ENCODE results near the gene CLEC19A.

CLEC19A gene

DNA sequence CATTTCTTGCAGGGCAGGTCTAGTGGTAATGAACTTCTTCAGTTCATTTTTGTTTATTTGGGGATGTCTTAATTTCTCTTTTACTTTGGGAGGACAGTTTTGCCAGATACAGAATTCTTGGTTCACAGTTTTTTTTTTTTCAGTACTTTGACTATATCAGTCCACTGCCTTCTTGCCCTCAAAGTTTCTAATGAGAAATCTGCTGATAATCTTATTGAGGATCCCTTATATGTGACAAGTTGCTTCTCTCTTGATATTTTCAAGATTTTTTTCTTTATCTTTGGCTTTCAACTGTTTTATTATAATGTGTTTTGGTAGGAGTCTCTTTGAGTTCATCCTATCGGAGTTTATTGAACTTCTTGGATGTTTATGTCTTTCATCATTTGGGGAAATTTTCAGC, 42.8 kb downstream of the CLEC19A start:
- no peak for DNase-seq (ENCODE audit: low read depth)

DNA sequence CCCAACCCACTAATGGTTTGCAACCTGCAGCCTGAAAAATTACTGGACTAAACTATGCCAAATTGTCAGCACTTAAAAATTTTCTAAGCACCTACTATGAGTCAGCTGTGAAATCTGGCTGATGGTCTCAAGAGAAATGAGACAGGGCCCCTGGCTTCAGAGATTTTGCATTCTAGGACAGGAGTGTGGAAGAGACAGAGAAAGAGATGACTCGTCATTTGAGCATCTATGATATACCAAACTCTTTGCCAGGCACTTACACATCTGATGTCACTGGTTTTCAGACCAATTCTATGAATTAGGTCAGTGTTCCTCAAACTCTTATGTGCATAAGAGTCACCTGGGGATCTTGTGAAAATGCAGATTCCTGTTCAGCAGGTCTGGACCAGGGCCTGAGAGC, 44.4 kb downstream of the CLEC19A start:
- DNase-seq (ENCODE audit: low read depth): no peak

DNA sequence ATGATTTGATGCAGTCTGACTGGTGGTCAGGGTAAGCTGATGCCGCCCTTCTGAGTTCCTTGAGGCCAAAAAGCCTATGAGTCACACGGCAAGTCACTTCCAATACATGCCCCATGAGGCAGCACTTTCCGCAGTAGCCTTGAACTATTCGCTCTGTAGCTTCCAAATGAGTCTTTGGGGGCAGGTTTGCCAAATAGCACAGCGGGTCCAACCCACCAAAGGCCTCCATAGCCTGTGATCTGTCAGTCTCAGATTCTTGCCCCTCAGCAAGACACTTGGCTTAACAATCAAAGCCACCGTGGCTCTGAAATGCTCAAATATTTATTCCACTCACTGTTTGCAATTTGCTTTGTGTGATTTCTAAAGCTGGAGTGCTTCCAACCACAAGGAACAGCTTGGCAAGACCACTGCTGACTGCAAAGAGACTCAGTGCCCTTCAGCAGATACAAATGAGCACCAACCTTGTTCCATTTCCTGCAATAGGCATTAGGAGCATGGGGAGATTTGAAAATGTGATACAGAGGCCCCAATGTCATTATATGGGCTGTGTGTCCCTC, 45.4 kb downstream of the CLEC19A start:
- peak; percentile 10 for DNase-seq (ENCODE audit: low read depth)

DNA sequence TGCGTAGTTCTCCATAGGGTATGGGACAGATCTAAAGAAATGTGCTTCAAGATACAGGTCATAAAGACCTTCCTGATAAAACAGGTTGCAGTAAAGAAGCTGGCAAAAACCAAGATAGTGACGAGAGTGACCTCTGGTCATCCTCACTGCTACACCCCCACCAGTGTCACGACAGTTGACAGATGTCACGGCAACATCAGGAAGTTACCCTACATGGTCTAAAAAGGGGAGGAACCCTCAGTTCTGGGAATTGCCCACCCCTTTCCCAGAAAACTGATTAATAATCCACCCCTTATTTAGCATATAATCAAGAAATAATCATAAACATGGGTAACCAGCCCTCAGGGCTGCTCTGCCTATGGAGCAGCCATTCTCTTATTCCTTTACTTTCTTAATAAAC, 46.3 kb downstream of the CLEC19A start:
- no peak for DNase-seq (ENCODE audit: low read depth)

DNA sequence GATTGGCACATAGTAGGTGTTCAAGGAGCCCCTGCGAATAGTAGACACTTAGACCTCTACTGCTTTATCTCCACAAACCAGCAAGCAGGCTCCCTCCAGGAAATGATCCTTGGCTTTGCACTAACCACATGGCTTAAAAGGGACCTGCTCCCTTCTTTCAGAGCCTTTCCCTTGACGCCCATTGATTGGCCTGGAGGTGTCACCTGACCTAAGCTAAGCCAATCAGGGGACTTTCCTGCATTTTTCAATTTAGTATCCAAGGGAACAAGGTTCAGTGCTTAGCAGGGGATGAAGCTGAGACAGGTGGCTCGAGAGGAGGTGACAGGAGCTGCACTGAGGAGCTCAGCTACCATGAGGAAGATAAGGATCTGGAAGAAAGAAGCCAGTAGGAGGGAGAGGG, 52.8 kb downstream of the CLEC19A start:
- DNase-seq (ENCODE audit: low read depth): no peak

DNA sequence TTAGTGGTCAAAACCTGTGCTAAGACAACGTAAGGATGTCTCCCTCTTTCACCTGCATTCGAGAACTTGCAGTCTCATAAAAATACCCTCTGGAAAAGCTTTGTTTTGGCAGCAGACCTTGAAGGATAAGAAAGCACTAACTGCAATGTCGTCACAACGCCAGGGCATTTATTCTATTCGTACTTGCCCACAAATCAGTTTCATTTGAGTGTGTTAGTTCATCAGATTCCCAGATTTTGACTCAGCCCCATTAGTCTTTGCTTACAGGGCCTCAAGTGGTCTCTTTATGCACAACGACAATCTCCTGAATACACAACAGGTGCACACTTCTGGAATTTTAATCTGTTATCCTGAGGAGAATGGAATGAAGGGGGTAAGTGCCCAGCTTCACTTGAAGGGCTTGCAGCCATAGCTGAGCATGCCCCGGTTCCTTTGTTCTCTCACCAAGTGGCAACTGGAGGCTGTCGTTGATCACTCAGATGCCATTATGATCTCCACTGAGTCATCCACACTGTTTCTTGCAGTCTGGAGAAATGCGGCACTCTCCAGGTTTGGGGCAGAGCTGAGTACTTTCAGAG, 58.8 kb downstream of the CLEC19A start:
- no peak for DNase-seq (ENCODE audit: low read depth)

DNA sequence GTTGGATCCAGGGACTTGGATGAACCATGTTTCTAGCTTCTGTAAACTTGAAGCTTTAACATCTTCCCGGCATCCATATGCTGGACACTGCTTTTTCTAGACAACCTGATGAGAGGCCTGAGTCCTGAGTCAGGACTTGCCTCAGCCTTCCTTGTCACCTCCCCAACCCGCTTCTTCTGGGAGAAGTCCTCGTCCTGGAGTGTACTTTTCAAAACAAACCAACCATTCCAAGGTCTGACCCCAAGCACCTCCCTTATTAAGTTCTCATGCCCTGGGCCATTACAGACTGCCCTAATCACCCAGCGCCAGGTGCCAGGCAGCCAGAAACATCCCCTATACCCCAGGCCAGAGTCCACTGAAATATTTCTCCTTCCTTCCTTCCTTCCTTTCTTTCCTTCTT, 59.4 kb downstream of the CLEC19A start:
- no peak for DNase-seq (ENCODE audit: low read depth)

DNA sequence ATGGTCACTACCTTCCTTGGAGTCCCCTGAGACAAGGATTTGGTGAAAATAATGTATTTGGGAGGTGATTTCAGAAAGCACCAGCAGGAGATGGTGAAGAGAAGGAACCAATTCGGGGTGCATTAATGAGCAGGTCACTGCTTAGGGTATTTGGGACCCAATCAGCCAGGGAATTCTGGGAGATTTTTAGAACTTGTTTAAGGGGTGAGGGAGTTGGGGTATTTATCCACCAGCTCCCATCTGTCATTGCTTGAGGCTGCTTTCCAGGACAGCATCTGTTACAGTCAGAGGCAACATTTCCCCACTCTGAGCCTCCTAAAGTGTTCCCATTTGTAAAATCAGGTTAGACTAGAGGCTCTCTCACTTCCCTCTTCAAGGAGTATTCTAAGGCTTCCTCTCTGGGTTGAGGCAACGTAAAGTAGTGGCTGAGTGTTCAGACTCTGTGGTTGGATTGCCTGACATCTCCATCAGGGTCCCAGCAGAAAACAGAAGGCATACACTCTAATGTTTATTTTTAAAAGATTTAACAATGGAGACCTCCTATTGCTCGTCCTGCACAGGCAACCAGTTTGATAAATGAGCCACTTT, 60.9 kb downstream of the CLEC19A start:
- DNase-seq (ENCODE audit: low read depth): no peak

DNA sequence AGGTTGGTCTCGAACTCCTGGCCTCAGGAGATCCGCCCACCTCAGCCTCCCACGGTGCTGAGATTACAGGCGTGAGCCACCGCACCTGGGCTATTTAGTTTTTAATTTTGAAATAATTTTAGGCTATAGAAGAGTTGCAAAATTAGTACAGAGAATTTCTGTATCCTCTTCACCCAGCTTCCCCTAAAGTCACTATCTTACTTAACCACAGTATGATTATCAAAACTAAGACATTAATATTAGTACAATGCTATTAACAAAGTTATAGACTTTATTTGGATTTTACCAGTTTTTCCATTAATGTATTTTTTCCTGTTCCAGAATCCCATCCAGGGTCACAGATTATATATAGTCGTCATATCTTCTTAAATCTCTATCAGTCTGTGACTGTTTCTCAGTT, 62.6 kb downstream of the CLEC19A start:
- no peak for DNase-seq (ENCODE audit: low read depth)

DNA sequence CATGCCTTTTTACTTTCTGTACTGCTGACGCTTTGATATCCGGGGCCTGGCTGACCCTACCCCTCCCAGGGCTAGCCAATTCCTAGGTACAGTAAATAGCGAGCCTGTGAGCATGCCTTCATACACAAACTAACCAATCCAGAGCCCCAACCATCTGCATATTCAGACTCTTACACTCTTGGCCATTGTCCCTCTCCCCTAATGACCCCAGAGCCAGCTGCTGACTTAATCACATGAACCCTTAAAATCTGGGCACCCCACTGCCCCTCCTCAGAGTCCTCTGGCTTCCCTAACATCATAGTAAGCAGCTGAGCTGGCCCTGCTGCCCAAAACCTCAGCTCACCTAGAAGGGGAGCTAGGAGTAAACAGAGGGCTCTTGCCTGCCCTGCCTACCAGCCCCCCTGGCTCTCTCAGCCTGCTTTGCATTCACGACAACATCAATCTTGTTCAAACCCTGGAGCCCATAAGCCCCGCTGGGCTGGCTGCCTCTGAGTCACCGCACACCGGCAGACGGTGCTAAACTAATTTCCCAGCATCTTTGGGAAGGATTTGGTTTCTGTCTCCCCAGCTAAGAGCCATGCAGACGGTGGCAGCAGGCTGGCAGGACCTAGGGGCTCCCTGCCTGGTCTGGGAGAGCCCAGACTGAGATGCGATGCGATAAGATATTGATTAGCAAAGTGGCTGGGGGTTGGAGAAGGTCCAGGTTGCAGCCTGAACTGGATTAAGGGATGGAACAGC, 63.2 kb downstream of the CLEC19A start:
- DNase-seq (ENCODE audit: low read depth): no peak

DNA sequence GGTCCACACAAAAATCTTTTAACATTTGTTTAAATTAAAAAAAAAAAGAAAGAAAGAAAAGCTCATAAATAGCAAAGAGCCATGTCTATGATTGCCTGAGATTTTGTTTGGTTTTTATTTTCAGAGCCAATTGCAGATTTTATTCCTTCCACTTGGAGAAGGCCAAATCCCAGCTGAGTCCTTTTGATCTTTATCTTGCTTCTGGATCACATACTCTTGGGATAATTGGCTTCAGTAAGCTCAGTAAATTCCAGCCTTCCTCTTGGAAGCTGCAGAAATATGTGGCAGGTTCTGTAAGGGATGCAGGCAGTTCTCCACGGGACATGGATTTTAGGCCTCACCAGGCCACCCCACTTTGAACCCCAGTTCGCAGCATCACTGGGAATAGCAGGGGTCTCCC, 68.8 kb downstream of the CLEC19A start:
- no peak for DNase-seq (ENCODE audit: low read depth)

DNA sequence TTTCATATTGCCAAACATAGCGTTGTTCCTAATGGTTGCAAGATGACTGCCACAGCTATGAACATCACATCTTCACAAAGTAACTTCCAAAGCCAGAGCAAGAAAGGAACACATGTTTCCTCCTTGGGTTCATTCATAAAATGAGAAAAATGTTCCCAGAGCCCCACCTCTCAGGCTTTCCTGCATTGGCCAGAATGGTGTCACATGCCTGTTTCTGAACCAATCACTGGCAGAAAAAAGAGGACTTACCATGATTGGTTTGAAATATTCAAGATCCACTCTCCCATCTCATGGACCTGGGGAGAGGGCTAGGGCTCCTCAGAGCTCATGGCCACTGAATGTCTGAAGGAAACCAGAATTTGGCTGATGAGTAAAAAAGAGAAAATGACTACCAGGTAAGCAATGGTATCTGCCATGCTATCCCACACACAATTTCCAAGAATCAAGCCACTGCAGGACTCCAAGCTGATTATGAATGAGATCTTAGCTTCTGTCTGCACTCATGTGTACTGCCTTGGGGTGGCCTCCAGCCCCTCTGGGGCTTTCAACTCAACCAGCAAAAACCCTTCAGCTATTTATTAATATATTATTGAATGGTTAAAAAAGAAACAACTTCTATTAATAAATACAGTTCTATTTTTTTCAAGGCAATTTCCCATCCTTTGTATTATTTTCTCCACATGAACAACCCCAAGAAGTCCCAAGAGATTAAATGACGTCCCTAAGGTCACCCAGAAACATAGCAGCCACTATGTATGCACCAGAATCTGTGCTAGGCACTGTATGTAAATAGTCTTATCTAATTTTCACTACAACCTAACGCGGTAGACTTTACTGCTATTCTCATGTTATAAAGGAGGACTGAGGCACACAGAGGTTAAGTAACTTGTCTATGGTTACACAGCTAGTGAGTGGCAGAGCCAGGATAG, 70.8 kb downstream of the CLEC19A start:
- DNase-seq (ENCODE audit: low read depth): no peak

DNA sequence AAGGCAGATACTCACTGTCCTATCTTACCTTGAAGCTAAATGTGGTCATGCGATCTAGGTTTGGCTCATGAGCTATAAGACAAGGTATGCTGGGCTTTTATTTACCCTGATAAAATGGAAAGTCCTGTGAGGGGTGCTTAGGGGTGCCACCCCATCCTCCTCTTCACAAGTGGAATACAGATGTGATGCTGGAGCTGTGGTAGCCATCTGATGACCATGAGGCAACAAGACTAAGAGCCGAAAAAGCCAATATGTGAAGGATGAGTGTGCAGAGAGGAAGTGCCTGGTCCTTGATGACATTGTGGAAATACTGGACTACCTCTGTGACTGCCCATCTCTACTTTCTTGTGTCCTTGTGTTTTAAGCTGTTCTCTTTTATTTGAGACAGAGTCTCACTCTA, 74.0 kb downstream of the CLEC19A start:
- no peak for DNase-seq (ENCODE audit: low read depth)
